ENCODE measurements around the gene PNPLA7. TPM values are rescaled to one million over a fixed set of nuclear protein-coding genes. Genes with fewer than 3 reads are reported as not detected.

PNPLA7 gene
- total and polyA plus RNA-seq, 2 of the 8 experiments (the other 6 are each of a cell fraction or from before 2014, with no cell fraction given): 0.35 to 0.47 TPM

GRCh38 chr9:137590123-137590468 is 39.9 kb upstream of the PNPLA7 start (continued):
- TF ChIP-seq NANOG (IDR thresholded peaks at IDR 0.05; ENCODE audit: insufficient read depth, low read depth, low read length, poor library complexity, severe bottlenecking) (no peak), SAP30 (IDR thresholded peaks at IDR 0.05; ENCODE audit: insufficient read depth, insufficient replicate concordance, low read length) (no peak), PHF8 (conservative IDR thresholded peaks at IDR 0.05; ENCODE audit: low read depth, low read length) (0 out of 2 replicates have a peak, but pooled peaks have one; percentile 6), GABPA (IDR thresholded peaks at IDR 0.05; ENCODE audit: borderline replicate concordance, insufficient read depth, low read length) (no peak)

Data from H1 (cell line).